Posterior vena cava (tissue), 2 donors: ENCODE measurements around the gene HMGN2. TPM values are rescaled to one million over a fixed set of nuclear protein-coding genes. Genes with fewer than 3 reads are reported as not detected.

Experiments used
- DNase-seq: peaks from one replicate; pipeline ENCODE4 v3.0.0-alpha.2; 2020; ENCODE audit warnings: low spot score
- intact Hi-C, 2 donors: fragments of 100-400 bp; cut with DNase I; formaldehyde crosslinking; loops; one replicate each; pipeline versions ENCODE4 v1.14.1 to v1.14.2; 2022 to 2023
- total RNA-seq, 2 donors: library from RNA; stranded (reverse); fragmentation: NEBNext Ultra II Directional; extraction: Animal tissue kit (Norgen Biotek cat#: 25700); gene quantifications; one replicate each; pipeline ENCODE4 v1.2.1, GENCODE V29; 2021
- donor health status: DM: yes; HTN: yes; CAD: no.
- donor health status: DM: yes; HTN: yes; CAD: no.

The HMGN2 gene
- total RNA-seq, 2 donors from 2014 or later = 129 to 265 TPM

GRCh38 chr1:26521669-26522030 is 49.4 kb downstream of the HMGN2 start:
- intact Hi-C loops = no loop called here
- no peak for DNase-seq

DNA sequence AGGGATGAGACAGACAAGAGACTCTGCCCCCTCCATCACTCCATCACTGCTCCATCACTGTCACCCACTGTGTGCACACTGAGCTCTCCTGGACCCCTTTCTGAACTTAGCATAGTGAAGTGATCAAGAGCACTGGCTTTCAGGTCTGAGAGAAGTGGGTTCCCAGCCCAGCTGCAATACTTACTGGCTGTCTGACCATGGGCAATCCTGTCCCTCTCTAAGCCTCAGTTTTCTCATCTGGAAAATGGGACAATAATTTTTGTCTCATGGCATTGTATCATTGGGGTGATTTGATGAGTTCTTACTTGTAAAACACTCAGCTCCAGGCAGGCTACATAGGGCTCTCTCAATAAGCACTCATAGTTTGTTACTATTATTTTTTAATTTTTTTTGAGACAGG is 49.8 kb downstream of the HMGN2 start:
- DNase-seq = no peak
- intact Hi-C loops = no loop called here

- no peak for DNase-seq
- intact Hi-C loops = no loop called here
These were observed 51.9 kb downstream of the HMGN2 start for GRCh38 chr1:26524181-26524580.

Other genes with a start within 250 kb of the HMGN2 start
- gene CEP85, start 238.2 kb upstream of the HMGN2 start, total RNA-seq = 1 to 10 TPM; 2.8 to 3.7 TPM
- 100 to 1,000 TPM; 163 to 190 TPM for gene SH3BGRL3, start 192.4 kb upstream of the HMGN2 start, total RNA-seq
- gene UBXN11, start 165.8 kb upstream of the HMGN2 start, total RNA-seq = 10 to 100 TPM; 12.2 to 17.1 TPM
- 10 to 100 TPM in 1 of 2 donors, 1 to 10 TPM in 1; 7.0 to 16.1 TPM for gene CD52, start 154.5 kb upstream of the HMGN2 start, total RNA-seq
- gene CRYBG2, start 118.3 kb upstream of the HMGN2 start, total RNA-seq = under 1 TPM in 1 of 2 donors, not detected in 1; 0.52 TPM
- gene ZNF683, start 99.7 kb upstream of the HMGN2 start, total RNA-seq = not detected
- gene LIN28A, start 61.6 kb upstream of the HMGN2 start, total RNA-seq = not detected
- gene DHDDS, start 40.1 kb upstream of the HMGN2 start, total RNA-seq = 10 to 100 TPM; 43.3 to 45.2 TPM
- gene RPS6KA1, start 57.3 kb downstream of the HMGN2 start, total RNA-seq = 10 to 100 TPM; 10.2 to 13.9 TPM
- 10 to 100 TPM; 48.1 to 48.6 TPM for gene ARID1A, start 223.6 kb downstream of the HMGN2 start, total RNA-seq